ENCODE results near the gene SEMA6A. TPM values are rescaled to one million over a fixed set of nuclear protein-coding genes. Genes with fewer than 3 reads are reported as not detected.

SEMA6A gene
- total and polyA plus RNA-seq, 12 donors = 2.9 to 11.3 (median 7.8) TPM

DNA sequence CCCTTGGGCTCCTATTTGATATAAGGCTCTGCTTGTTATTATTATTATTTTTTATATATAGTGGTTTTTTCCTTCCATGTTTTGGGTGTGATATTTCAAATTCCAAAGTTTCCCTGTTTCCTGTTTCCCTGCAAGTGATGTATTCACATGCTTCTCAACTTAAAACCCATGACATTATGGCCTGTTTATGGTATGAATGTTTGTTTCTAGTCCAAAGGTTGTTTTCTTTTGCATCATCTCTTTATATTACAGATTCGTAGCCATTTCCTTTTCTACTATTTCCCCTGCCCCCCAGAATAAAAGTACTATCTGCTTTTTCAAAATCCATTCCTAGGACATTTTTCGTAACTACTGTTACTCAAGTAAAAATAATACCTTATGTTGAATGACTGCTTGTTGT, 7.5 kb downstream of the SEMA6A start:
- H3K4me1 ChIP-seq = peaks cover 0 to 53% (median 6%) of the 10 kb centered on the region in 9 donors
- no peak overlapping the region for H3K27ac ChIP-seq
- ATAC-seq (no peak), DNase-seq (no peak)
- intact Hi-C loops (cut with DNase I) = loop anchor here in 3 of 10 donors (10.0 kb wide), 2 partner anchors 132 to 432 kb away; no protein-coding TSS in a partner anchor
- H3K9me3 ChIP-seq = no peaks in the 10 kb centered on the region
- H3K4me3 ChIP-seq = no peak overlapping the region
- TF ChIP-seq, protein P1, sequence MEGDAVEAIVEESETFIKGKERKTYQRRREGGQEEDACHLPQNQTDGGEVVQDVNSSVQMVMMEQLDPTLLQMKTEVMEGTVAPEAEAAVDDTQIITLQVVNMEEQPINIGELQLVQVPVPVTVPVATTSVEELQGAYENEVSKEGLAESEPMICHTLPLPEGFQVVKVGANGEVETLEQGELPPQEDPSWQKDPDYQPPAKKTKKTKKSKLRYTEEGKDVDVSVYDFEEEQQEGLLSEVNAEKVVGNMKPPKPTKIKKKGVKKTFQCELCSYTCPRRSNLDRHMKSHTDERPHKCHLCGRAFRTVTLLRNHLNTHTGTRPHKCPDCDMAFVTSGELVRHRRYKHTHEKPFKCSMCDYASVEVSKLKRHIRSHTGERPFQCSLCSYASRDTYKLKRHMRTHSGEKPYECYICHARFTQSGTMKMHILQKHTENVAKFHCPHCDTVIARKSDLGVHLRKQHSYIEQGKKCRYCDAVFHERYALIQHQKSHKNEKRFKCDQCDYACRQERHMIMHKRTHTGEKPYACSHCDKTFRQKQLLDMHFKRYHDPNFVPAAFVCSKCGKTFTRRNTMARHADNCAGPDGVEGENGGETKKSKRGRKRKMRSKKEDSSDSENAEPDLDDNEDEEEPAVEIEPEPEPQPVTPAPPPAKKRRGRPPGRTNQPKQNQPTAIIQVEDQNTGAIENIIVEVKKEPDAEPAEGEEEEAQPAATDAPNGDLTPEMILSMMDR (IDR thresholded peaks at IDR 0.05) = no peak
- peaks cover 0 to 28% (median 4%) of the 10 kb centered on the region in 7 donors for H3K27me3 ChIP-seq
- H3K36me3 ChIP-seq = no peaks in the 10 kb centered on the region
- 71 to 80% methylated on average over 2 of the region's 2 CpGs for WGBS, 2 donors

DNA sequence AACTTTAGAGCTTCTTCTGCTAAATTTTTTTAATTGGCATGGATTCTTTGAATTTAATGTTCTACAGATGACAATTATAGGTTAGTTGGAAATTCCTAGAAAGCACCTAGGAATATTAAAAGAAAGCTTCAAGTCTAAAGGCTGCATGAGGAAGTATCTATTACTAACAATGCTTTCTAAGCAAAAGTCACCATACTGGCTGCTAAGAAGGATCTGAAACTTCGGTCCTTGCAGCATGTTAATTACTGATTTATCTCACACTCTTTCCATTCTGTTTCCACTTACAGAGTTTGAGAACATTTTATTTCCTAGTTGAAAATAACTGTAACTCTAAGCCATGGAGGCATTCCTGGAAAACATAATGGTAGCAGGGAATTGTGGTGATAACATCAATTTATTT, 8.4 kb downstream of the SEMA6A start:
- TF ChIP-seq, protein P1 (IDR thresholded peaks at IDR 0.05) = no peak
- Histone ChIP-seq H3K9me3 (no peaks in the 10 kb centered on the region), H3K36me3 (no peaks in the 10 kb centered on the region), H3K27ac (no peak overlapping the region), H3K4me1 (peaks cover 0 to 55% (median 5%) of the 10 kb centered on the region in 9 donors), H3K27me3 (peaks cover 0 to 19% (median 0%) of the 10 kb centered on the region in 7 donors), H3K4me3 (no peak overlapping the region)
- 68% methylated on average over 1 of the region's 1 CpG for WGBS, 2 donors
- intact Hi-C loops (cut with DNase I) = loop anchor here in 3 of 10 donors (10.0 kb wide), 2 partner anchors 131 to 431 kb away; no protein-coding TSS in a partner anchor
- DNase-seq (no peak), ATAC-seq (no peak)

GRCh38 chr5:116564756-116565490, 9.7 kb downstream of the SEMA6A start:
- DNase-seq (no peak), ATAC-seq (peak in 1 of 8 donors; percentile 16)
- H3K36me3 ChIP-seq = no peaks in the 10 kb centered on the region
- H3K4me1 ChIP-seq = peaks cover 0 to 61% (median 5%) of the 10 kb centered on the region in 9 donors
- H3K27ac ChIP-seq = no peak overlapping the region
- no peak overlapping the region for H3K4me3 ChIP-seq
- H3K27me3 ChIP-seq = peaks cover 0 to 9% (median 0%) of the 10 kb centered on the region in 7 donors
- intact Hi-C loops (cut with DNase I) = loop anchor here in 3 of 10 donors (10.0 kb wide), 2 partner anchors 130 to 430 kb away; no protein-coding TSS in a partner anchor
- WGBS, 2 donors = 65 to 74% methylated on average over 7 of the region's 7 CpGs
- H3K9me3 ChIP-seq = no peaks in the 10 kb centered on the region
- TF ChIP-seq, protein P1 (IDR thresholded peaks at IDR 0.05) = no peak

DNA sequence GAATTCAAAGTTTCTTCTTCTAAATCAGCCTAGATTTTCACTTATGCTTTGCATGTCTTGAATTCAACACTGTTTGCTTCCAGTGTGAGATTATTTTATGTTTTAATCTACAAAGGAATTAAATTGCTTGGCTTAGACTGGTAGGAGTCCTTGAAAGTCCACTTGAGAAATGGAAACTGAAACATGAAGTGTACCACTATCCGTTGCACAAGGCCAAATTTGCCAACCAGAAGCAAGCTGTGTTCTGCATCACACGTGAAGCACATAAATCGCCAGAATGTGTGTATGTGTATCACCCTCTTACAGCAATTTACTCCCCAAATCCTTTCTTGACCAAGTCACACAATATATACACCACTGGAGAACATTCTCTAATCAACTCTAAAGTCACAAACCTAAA, 10.3 kb downstream of the SEMA6A start:
- WGBS, 2 donors = 74 to 77% methylated on average over 3 of the region's 3 CpGs

More for the DNA sequence above, 10.3 kb downstream of the SEMA6A start:
- H3K27ac ChIP-seq = no peak overlapping the region
- ATAC-seq (no peak), DNase-seq (no peak)
- no peaks in the 10 kb centered on the region for H3K36me3 ChIP-seq
- peaks cover 0 to 64% (median 5%) of the 10 kb centered on the region in 9 donors for H3K4me1 ChIP-seq
- intact Hi-C loops (cut with DNase I) = loop anchor here in 3 of 10 donors (10.0 kb wide), 2 partner anchors 130 to 430 kb away; no protein-coding TSS in a partner anchor
- H3K27me3 ChIP-seq = peaks cover 0 to 2% (median 0%) of the 10 kb centered on the region in 7 donors
- no peak overlapping the region for H3K4me3 ChIP-seq
- TF ChIP-seq, protein P1 (IDR thresholded peaks at IDR 0.05) = no peak
- no peaks in the 10 kb centered on the region for H3K9me3 ChIP-seq
